Activated CD8-positive, alpha-beta T cell treated with anti-CD3 and anti-CD28 coated beads for 36 hours (primary cell): ENCODE data around the gene SEMG1. TPM values are rescaled to one million over a fixed set of nuclear protein-coding genes. Genes with fewer than 3 reads are reported as not detected.
A peak's percentile ranks its signal among the peaks of the same experiment; 100 is the strongest.

Source experiments
- ATAC-seq: fragments of 200-7000 bp; cut with Tn5 transposase; one replicate; pipeline ENCODE4 v1.10.0; 2021; ENCODE audit warnings: mild to moderate bottlenecking, moderate library complexity
- CTCF ChIA-PET: fragments of 350-600 bp; sonication (Branson Sonifier 250); formaldehyde crosslinking; loops from one replicate; lab custom pipeline; 2021; ENCODE audit warnings: antibody characterized with exemption; lab: Charles Lee
- POLR2A ChIA-PET: fragments of 350-600 bp; sonication (Branson Sonifier 250); formaldehyde crosslinking; loops from one replicate; lab custom pipeline; 2021; ENCODE audit warnings: antibody characterized with exemption; lab: Charles Lee
- DNase-seq: peaks from one replicate; pipeline ENCODE4 v3.0.0-alpha.2; 2020
- H3K27ac Mint-ChIP-seq: one replicate; pipeline ENCODE4 v1.8.0; 2021; ENCODE audit warnings: mild to moderate bottlenecking, mixed read lengths
- H3K27me3 Mint-ChIP-seq: one replicate; pipeline ENCODE4 v1.8.0; 2021; ENCODE audit warnings: mixed read lengths
- H3K36me3 Mint-ChIP-seq: one replicate; pipeline ENCODE4 v1.8.0; 2021; ENCODE audit warnings: low read depth, mixed read lengths
- H3K4me1 Mint-ChIP-seq: one replicate; pipeline ENCODE4 v1.8.0; 2021; ENCODE audit warnings: low read depth, mixed read lengths
- H3K4me3 Mint-ChIP-seq: one replicate; pipeline ENCODE4 v1.8.0; 2021; ENCODE audit warnings: mild to moderate bottlenecking, moderate library complexity, mixed read lengths
- H3K9me3 Mint-ChIP-seq: one replicate; pipeline ENCODE4 v1.8.0; 2021; ENCODE audit warnings: mixed read lengths
- intact Hi-C: fragments of 100-400 bp; cut with micrococcal nuclease; formaldehyde crosslinking; loops from one replicate; pipeline ENCODE4 v1.10.0; 2022
- total RNA-seq, 2 experiments: library from RNA; stranded (reverse); gene quantifications; one replicate each; pipeline ENCODE4 v1.2.3, GENCODE V29; 2021
- TF ChIP-seq, protein P1 (sequence below): fragments of 200-600 bp; IDR thresholded peaks from one replicate; pipeline ENCODE4 v1.8.0; 2022; ENCODE audit warnings: antibody characterized with exemption, mild to moderate bottlenecking

SEMG1 gene
- total RNA-seq, 2 experiments from 2014 or later = not detected

DNA sequence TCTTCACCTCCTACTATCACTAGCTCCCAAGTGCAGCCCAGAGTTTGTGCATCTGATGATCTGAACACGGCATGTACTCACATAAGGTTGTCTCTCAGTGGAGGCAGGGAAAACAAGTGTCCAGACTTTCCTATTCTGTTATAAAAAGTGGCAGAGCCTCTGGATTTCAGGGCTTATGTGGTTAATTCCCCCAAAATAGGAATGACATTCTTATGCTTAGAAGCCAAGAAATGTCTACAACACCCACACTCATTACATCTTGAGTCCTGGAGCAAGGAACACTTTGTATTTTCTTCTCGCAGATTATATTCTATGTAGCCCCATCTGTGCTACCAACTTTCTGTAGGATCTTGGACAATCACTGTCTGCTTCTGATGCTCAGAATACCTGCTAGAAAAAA, 13.5 kb upstream of the SEMG1 start:
- ChIA-PET CTCF (interaction anchor here (2.2 kb wide), 1 partner anchor 101 kb away, joined by 6 read pairs; no protein-coding TSS in a partner anchor), POLR2A (no interaction called here)
- intact Hi-C loops = no loop called here
- Mint-ChIP-seq H3K4me1 (no peaks in the 10 kb centered on the region), H3K27me3 (peaks cover 12% of the 10 kb centered on the region), H3K36me3 (no peaks in the 10 kb centered on the region), H3K9me3 (no peaks in the 10 kb centered on the region), H3K27ac (no peak overlapping the region), H3K4me3 (no peak overlapping the region)
- ATAC-seq = no peak
- TF ChIP-seq, protein P1, sequence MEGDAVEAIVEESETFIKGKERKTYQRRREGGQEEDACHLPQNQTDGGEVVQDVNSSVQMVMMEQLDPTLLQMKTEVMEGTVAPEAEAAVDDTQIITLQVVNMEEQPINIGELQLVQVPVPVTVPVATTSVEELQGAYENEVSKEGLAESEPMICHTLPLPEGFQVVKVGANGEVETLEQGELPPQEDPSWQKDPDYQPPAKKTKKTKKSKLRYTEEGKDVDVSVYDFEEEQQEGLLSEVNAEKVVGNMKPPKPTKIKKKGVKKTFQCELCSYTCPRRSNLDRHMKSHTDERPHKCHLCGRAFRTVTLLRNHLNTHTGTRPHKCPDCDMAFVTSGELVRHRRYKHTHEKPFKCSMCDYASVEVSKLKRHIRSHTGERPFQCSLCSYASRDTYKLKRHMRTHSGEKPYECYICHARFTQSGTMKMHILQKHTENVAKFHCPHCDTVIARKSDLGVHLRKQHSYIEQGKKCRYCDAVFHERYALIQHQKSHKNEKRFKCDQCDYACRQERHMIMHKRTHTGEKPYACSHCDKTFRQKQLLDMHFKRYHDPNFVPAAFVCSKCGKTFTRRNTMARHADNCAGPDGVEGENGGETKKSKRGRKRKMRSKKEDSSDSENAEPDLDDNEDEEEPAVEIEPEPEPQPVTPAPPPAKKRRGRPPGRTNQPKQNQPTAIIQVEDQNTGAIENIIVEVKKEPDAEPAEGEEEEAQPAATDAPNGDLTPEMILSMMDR = no peak
- DNase-seq = no peak

DNA sequence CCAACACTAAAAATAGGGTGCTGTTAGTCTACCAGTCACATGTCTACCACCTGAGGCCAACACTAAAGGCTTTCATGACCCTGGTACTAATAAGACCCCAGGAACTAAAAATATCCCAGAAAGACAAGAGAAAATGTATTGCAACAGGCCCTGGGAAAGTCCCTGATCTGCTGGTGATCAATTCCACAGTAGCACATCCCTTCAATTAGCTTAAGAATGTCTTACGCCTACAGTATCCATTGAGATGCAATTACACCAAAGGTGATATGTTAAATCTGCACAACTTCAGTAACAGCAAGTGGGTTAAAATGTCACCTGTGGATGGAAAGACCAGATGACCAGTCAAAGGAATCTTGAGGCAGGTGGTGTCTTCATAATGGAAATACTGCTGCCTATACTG, 3.1 kb downstream of the SEMG1 start:
- Mint-ChIP-seq H3K4me1 (no peaks in the 10 kb centered on the region), H3K27ac (no peak overlapping the region), H3K27me3 (peaks cover 32% of the 10 kb centered on the region), H3K9me3 (no peaks in the 10 kb centered on the region), H3K4me3 (no peak overlapping the region), H3K36me3 (no peaks in the 10 kb centered on the region)
- DNase-seq (no peak), ATAC-seq (no peak)
- POLR2A ChIA-PET = no interaction called here
- TF ChIP-seq, protein P1 = no peak
- intact Hi-C loops = no loop called here
- CTCF ChIA-PET = interaction anchor here (0.5 kb wide), 1 partner anchor 603 kb away, joined by 3 read pairs; no protein-coding TSS in a partner anchor

DNA sequence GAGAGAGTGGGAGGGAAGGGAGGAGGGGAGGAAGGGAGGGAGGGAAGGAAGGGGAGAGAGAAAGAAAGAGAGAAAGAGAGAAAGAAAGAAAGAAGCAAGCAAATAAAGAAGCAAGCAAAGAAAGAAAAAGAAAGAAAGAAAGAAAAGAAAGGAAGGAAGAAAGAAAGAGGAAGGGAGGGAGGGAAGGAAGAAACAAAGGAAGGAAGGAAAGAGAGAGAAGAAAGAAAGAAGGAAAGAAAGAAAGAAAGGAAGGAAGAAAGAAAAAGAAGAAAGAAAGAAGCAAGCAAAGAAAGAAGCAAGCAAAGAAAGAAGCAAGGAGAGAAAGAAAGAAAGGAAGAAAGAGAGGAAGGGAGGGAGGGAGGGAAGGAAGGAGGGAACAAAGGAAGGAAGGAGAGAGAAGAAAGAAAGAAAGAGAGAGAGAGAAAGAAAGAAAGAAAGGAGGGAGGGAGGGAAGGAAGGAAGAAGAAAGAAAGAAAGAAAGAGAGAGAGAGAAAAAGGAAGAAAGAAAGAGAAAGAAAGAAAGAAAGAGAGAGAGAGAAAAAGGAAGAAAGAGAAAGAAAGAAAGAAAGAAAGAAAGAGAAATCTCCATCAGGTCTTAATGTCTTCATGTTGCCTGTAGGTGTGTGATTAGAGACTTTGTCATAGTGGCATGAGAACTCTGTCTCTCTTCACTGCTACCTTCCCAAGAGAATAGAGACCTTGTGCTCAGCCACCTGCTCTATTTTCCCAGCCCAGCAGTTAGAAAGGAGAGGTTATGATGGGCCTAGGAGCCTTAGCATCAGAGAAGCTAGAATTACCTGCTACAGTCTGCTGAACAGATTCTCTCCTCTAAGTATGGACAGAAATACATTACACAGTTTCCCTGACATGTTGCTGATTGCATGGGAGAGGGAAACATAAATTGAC, 5.0 kb downstream of the SEMG1 start:
- no peak overlapping the region for H3K4me3 Mint-ChIP-seq
- no peaks in the 10 kb centered on the region for H3K4me1 Mint-ChIP-seq
- ATAC-seq (no peak), DNase-seq (no peak)
- ChIA-PET POLR2A (no interaction called here), CTCF (interaction anchor here (1.2 kb wide), 1 partner anchor 18 kb away, joined by 4 read pairs; no protein-coding TSS in a partner anchor)
- TF ChIP-seq, protein P1 = peak; percentile 11
- no peaks in the 10 kb centered on the region for H3K36me3 Mint-ChIP-seq
- no peaks in the 10 kb centered on the region for H3K9me3 Mint-ChIP-seq
- no peak overlapping the region for H3K27ac Mint-ChIP-seq
- H3K27me3 Mint-ChIP-seq = peaks cover 21% of the 10 kb centered on the region
- intact Hi-C loops = no loop called here

DNA sequence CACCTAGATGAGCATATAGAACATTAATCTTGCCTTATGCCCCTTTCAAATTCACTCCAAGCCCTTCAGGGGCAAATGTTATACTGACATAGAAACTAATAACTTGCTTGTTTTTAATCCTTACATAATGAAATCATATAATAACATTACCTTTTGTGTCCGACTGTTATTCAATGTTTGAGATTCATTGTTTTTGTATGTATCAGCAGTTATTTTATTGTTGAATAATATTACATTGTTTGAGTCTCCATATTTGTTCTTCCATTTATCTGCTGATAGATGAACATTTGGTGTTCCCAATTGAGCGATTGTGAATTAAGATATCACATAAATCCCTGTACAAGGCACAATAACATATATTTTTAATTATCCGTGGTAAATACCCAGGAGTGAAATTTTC, 6.0 kb downstream of the SEMG1 start:
- TF ChIP-seq, protein P1 = no peak
- no peak for DNase-seq
- ChIA-PET POLR2A (no interaction called here), CTCF (no interaction called here)
- Mint-ChIP-seq H3K9me3 (no peaks in the 10 kb centered on the region), H3K27ac (no peak overlapping the region), H3K27me3 (peaks cover 16% of the 10 kb centered on the region), H3K4me3 (no peak overlapping the region), H3K36me3 (no peaks in the 10 kb centered on the region), H3K4me1 (no peaks in the 10 kb centered on the region)
- no peak for ATAC-seq
- intact Hi-C loops = no loop called here

DNA sequence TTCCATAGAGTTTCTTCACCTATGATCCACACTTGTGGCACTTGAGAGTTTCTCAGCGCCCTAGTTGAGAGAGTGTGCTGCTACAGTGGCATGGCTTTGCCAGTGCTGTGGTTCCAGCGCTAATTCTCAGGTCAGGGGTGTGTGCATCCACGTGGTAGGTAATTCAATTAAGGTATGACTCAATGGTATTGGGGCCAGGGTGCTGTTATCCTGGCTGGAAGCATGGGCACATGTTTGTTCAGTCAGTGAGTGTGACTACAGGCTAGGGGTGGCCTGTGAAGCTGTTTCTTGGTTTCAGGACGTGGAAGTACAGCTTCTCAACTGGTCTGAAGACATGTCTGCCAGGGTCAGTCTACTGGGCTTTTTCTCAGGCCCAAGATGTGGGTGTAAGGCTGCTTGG, 11.3 kb downstream of the SEMG1 start:
- no peak for ATAC-seq
- Mint-ChIP-seq H3K9me3 (no peaks in the 10 kb centered on the region), H3K4me3 (no peak overlapping the region), H3K27me3 (peaks cover 34% of the 10 kb centered on the region), H3K36me3 (no peaks in the 10 kb centered on the region), H3K27ac (no peak overlapping the region), H3K4me1 (no peaks in the 10 kb centered on the region)
- TF ChIP-seq, protein P1 = no peak
- ChIA-PET CTCF (interaction anchor here (0.7 to 1.9 kb wide), 3 partner anchors 12 to 76 kb away, joined by 3 to 6 read pairs (median 4); no protein-coding TSS in a partner anchor), POLR2A (no interaction called here)
- DNase-seq = no peak
- intact Hi-C loops = no loop called here
